ENCODE measurements around the gene RBKS.

Gene RBKS

GRCh38 chr2:27903649-27904404, 13.6 kb upstream of the RBKS start:
- no peak overlapping the region for H3K27ac ChIP-seq (ENCODE audit: extremely low read depth, low read depth, low read length)
- CTCF ChIA-PET = no interaction called here
- H3K9me3 ChIP-seq (ENCODE audit: control insufficient read depth, insufficient read depth, low read depth, low read length) = no peaks in the 10 kb centered on the region
- POLR2A ChIA-PET = no interaction called here
- peaks cover 0 to 7% of the 10 kb centered on the region in 2 experiments for H3K36me3 ChIP-seq (ENCODE audit: control insufficient read depth in 2 of 2, insufficient read depth in 1 of 2, low read length in 2 of 2)
- no peak for TF ChIP-seq YY1 (tag by site-specific recombination; IDR thresholded peaks at IDR 0.05)
- no peak for TF ChIP-seq ZBTB26 (tag by site-specific recombination; optimal IDR thresholded peaks at IDR 0.05)
- no peak for TF ChIP-seq ZNF747 (tag by site-specific recombination; IDR thresholded peaks at IDR 0.05)
- no peak for TF ChIP-seq ZNF518A (tag by site-specific recombination; conservative IDR thresholded peaks at IDR 0.05; ENCODE audit: low read depth)
- TF ChIP-seq ZNF707 (tag by site-specific recombination; IDR thresholded peaks at IDR 0.05) = no peak
- no peak for TF ChIP-seq GLIS1 (tag by site-specific recombination; IDR thresholded peaks at IDR 0.05)
- TF ChIP-seq SP7 (tag by site-specific recombination; IDR thresholded peaks at IDR 0.05) = no peak
- TF ChIP-seq TRIM28 (IDR thresholded peaks at IDR 0.05; ENCODE audit: borderline replicate concordance, low read length) = no peak
- no peak for TF ChIP-seq ZNF658 (tag by site-specific recombination; IDR thresholded peaks at IDR 0.05)
- no peak for TF ChIP-seq ZNF558 (tag by site-specific recombination; IDR thresholded peaks at IDR 0.05)
- TF ChIP-seq ZNF488 (tag by site-specific recombination; IDR thresholded peaks at IDR 0.05) = no peak
- H3K4me1 ChIP-seq (ENCODE audit: control insufficient read depth, insufficient read depth, low read length) = no peaks in the 10 kb centered on the region
- H3K4me3 ChIP-seq (ENCODE audit: low read depth, low read length) = no peak overlapping the region

GRCh38 chr2:27903018-27903417, 12.8 kb upstream of the RBKS start:
- no peaks in the 10 kb centered on the region for H3K4me1 ChIP-seq (ENCODE audit: control insufficient read depth, insufficient read depth, low read length)
- POLR2A ChIA-PET = no interaction called here
- TF ChIP-seq ZNF654 (tag by site-specific recombination; IDR thresholded peaks at IDR 0.05; ENCODE audit: low read depth) (no peak), ZNF521 (tag by site-specific recombination; IDR thresholded peaks at IDR 0.05) (no peak), SP7 (tag by site-specific recombination; IDR thresholded peaks at IDR 0.05) (no peak), ZBTB48 (tag by site-specific recombination; IDR thresholded peaks at IDR 0.05) (no peak), ZBTB11 (tag by site-specific recombination; conservative IDR thresholded peaks at IDR 0.05; ENCODE audit: low read depth) (no peak), IKZF3 (tag by site-specific recombination; IDR thresholded peaks at IDR 0.05) (no peak), PATZ1 (tag by site-specific recombination; IDR thresholded peaks at IDR 0.05) (no peak), TCF7L2 (IDR thresholded peaks at IDR 0.05; ENCODE audit: borderline replicate concordance, low read depth, low read length) (no peak)
- no peaks in the 10 kb centered on the region for H3K9me3 ChIP-seq (ENCODE audit: control insufficient read depth, insufficient read depth, low read depth, low read length)
- H3K27ac ChIP-seq (ENCODE audit: extremely low read depth, low read depth, low read length) = no peak overlapping the region
- CTCF ChIA-PET = no interaction called here
- peaks cover 0 to 15% of the 10 kb centered on the region in 2 experiments for H3K36me3 ChIP-seq (ENCODE audit: control insufficient read depth in 2 of 2, insufficient read depth in 1 of 2, low read length in 2 of 2)
- no peak overlapping the region for H3K4me3 ChIP-seq (ENCODE audit: low read depth, low read length)

Measured in HEK293 (cell line).